Loucy (cell line): ENCODE data around the gene RAB32.

Experiments
- H2AFZ ChIP-seq: fragments of 200-600 bp; sonication (generic); 2 replicates; pipeline ENCODE4 v1.6.0; 2016; ENCODE audit warnings: antibody characterized with exemption, mild to moderate bottlenecking, low read length, moderate library complexity
- H3F3A ChIP-seq: fragments of 200-600 bp; 2 replicates; pipeline ENCODE4 v1.6.0; 2016; ENCODE audit warnings: antibody characterized with exemption, low read depth, mild to moderate bottlenecking
- H3K27me3 ChIP-seq: fragments of 200-600 bp; sonication (generic); 2 replicates; pipeline ENCODE4 v1.6.1; 2014; ENCODE audit warnings: low read length, mild to moderate bottlenecking; ENCODE audit not compliant: insufficient read depth, poor library complexity, severe bottlenecking
- H3K36me3 ChIP-seq: fragments of 200-600 bp; sonication (generic); 2 replicates; pipeline ENCODE4 v1.6.1; 2016; ENCODE audit warnings: low read length; ENCODE audit not compliant: insufficient read depth
- H3K4me1 ChIP-seq: fragments of 200-600 bp; sonication (generic); 2 replicates; pipeline ENCODE4 v1.5.1; 2014; ENCODE audit warnings: low read length, mild to moderate bottlenecking; ENCODE audit not compliant: insufficient read depth, poor library complexity, severe bottlenecking
- H3K4me2 ChIP-seq: fragments of 200-600 bp; sonication (generic); 2 replicates; pipeline ENCODE4 v1.6.0; 2014; ENCODE audit warnings: antibody characterized with exemption, low read length, low read depth, mild to moderate bottlenecking; ENCODE audit not compliant: poor library complexity, severe bottlenecking
- H3K4me3 ChIP-seq: fragments of 200-600 bp; sonication (generic); 2 replicates; pipeline ENCODE4 v1.5.1; 2014; ENCODE audit warnings: low read length, mild to moderate bottlenecking, mixed read lengths; ENCODE audit not compliant: poor library complexity, severe bottlenecking
- H3K79me2 ChIP-seq: fragments of 200-600 bp; sonication (generic); 2 replicates; pipeline ENCODE4 v1.6.1; 2014; ENCODE audit warnings: low read length; ENCODE audit not compliant: insufficient read depth
- H3K9ac ChIP-seq: fragments of 200-600 bp; sonication (generic); 2 replicates; pipeline ENCODE4 v1.6.0; 2014; ENCODE audit warnings: mild to moderate bottlenecking, low read depth, low read length, moderate library complexity; ENCODE audit not compliant: poor library complexity, severe bottlenecking
- H3K9me2 ChIP-seq: fragments of 200-600 bp; sonication (generic); replicated peaks from 2 replicates; pipeline ENCODE4 v1.6.1; 2016; ENCODE audit warnings: low read depth, low read length, mixed read lengths
- H3K9me3 ChIP-seq: fragments of 200-600 bp; sonication (generic); 2 replicates; pipeline ENCODE4 v1.6.1; 2014; ENCODE audit warnings: mild to moderate bottlenecking, antibody characterized with exemption, low read length, low read depth; ENCODE audit not compliant: insufficient read depth
- H4K20me1 ChIP-seq: fragments of 200-600 bp; sonication (generic); 2 replicates; pipeline ENCODE4 v1.6.0; 2014; ENCODE audit warnings: antibody characterized with exemption, low read length, mild to moderate bottlenecking; ENCODE audit not compliant: insufficient read depth, poor library complexity, severe bottlenecking
- CTCF ChIP-seq: fragments of 200-600 bp; sonication (generic); conservative IDR thresholded peaks from 2 replicates; pipeline ENCODE4 v1.5.1; 2014; ENCODE audit warnings: mild to moderate bottlenecking, antibody characterized with exemption, low read length
- EZH2phosphoT487 ChIP-seq: fragments of 200-600 bp; IDR thresholded peaks from 2 replicates; pipeline ENCODE4 v1.6.1; 2018; ENCODE audit warnings: antibody characterized with exemption, mild to moderate bottlenecking, moderate library complexity, borderline replicate concordance

The RAB32 gene

GRCh38 chr6:146574211-146574610 is 30.6 kb downstream of the RAB32 start:
- Histone ChIP-seq H3K36me3 (no peaks in the 10 kb centered on the region), H3K9me3 (no peaks in the 10 kb centered on the region), H3K4me2 (no peak overlapping the region), H2AFZ (no peak overlapping the region), H3K9me2 (no peaks in the 10 kb centered on the region), H3K4me3 (no peak overlapping the region), H3F3A (no peaks in the 10 kb centered on the region), H3K4me1 (no peaks in the 10 kb centered on the region), H3K27me3 (no peaks in the 10 kb centered on the region), H4K20me1 (no peaks in the 10 kb centered on the region), H3K79me2 (no peaks in the 10 kb centered on the region), H3K9ac (no peak overlapping the region)
- TF ChIP-seq CTCF, result no peak
- no peak for TF ChIP-seq EZH2phosphoT487

DNA sequence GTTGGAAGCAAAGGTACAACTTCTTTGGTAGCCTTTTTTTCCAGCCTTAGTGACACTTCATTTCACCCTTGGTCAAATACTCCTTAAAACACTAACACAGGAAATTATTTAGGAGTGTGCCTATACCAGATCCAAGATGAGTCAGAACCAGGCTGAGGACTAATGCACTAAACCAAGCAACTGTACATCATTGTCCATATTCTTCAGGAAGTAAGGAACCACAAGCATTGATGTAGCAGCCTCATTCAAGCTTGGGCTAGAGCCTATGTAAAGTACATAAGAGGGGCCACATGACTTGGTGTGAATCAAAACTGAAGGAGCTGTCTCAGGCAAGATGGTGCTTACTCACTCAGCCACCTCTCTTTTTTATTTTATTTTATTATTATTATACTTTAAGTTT is 34.4 kb downstream of the RAB32 start:
- Histone ChIP-seq H2AFZ (no peak overlapping the region), H3K79me2 (no peaks in the 10 kb centered on the region), H3F3A (no peaks in the 10 kb centered on the region), H3K4me2 (no peak overlapping the region), H3K4me1 (no peaks in the 10 kb centered on the region), H3K4me3 (no peak overlapping the region), H4K20me1 (no peaks in the 10 kb centered on the region), H3K9me3 (no peaks in the 10 kb centered on the region), H3K36me3 (no peaks in the 10 kb centered on the region), H3K9ac (no peak overlapping the region), H3K9me2 (no peaks in the 10 kb centered on the region), H3K27me3 (no peaks in the 10 kb centered on the region)
- no peak for TF ChIP-seq CTCF

DNA sequence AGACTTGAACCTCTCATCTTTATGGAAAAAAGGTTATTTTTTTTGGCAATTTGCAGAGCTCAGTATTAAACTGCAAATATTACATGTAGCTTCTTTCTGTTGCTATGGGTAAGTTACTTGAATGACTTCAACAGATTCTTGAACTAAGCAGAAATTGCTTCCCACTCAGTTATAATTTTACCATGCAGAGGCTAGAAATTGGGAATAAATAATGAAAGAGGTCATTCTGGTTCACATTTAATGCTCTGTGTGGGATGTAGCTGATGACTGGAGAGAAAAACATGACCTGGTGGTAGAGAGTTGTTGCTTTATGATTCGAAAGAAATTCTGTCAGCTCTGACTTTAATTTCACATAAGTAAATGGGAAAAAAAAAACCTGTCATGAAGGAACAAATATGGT is 38.3 kb downstream of the RAB32 start:
- no peaks in the 10 kb centered on the region for H3K9me2 ChIP-seq

More for the DNA sequence above, 38.3 kb downstream of the RAB32 start:
- H3K79me2 ChIP-seq, result no peaks in the 10 kb centered on the region
- no peak for TF ChIP-seq EZH2phosphoT487
- TF ChIP-seq CTCF, result no peak
- H3K9ac ChIP-seq, result no peak overlapping the region
- no peaks in the 10 kb centered on the region for H3K36me3 ChIP-seq
- H3K4me3 ChIP-seq, result no peak overlapping the region
- H2AFZ ChIP-seq, result no peak overlapping the region
- no peaks in the 10 kb centered on the region for H3F3A ChIP-seq
- no peaks in the 10 kb centered on the region for H3K9me3 ChIP-seq
- no peak overlapping the region for H3K4me2 ChIP-seq
- H4K20me1 ChIP-seq, result no peaks in the 10 kb centered on the region
- H3K27me3 ChIP-seq, result no peaks in the 10 kb centered on the region
- no peaks in the 10 kb centered on the region for H3K4me1 ChIP-seq
